ENCODE measurements around the gene KCNH3.

Gene KCNH3

DNA sequence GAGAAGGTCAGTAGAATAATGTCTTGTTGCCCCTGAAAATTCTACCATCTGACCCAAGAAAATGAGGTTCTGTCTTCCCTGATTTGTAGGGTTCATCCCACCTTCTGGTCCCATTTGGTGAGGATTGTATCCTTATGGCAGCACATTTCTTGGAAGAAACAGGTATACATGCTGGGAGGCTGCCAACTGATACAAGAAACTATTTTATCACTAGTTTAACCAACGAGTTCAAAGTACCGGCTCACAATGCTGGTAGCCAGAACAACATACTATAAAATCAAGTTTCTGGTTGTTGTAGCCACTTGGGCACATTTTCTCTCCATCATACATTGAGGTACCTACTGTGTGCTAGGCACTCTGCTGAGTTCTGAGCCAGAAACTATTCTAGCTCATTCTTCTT is 7.1 kb upstream of the KCNH3 start:
- no peak for DNase-seq

DNA sequence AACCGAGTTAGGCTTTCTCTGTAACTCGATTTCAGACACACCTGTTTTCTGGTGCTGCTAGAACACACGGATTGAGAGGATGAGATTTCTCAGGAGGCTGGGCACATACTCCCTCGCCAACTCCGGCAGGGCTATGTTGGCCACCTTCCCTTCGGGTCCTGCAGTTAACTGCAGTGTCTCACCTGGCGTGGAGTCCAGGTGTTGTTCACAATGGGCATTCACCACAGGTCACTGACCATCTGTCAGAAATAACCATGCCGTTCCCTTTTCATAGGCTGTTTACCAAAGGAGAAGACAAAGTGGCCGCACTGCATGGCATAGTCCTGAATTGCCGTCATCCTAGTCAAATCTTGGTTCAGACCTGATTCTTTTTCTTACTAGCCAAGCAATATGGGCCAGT is 5.5 kb upstream of the KCNH3 start:
- DNase-seq, result peak; percentile 51

DNA sequence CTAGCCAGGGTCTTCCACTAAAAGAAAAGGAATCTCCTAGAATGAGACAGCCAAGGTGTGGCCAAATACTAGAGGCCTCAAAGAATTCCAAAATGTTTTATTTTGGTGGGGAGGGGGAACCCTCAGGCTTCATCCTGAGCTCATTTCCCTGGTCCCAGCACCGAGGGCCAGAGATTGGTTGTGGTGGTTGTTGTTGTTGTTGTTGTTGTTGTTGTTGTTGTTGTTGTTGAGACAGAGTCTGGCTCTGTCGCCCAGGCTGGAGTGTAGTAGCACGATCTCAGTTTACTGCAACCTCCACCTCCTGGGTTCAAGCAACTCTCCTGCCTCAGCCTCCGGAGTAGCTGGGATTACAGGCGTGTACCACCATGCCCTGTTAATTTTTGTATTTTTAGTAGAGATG is 4.7 kb upstream of the KCNH3 start:
- peak; percentile 12 for DNase-seq

DNA sequence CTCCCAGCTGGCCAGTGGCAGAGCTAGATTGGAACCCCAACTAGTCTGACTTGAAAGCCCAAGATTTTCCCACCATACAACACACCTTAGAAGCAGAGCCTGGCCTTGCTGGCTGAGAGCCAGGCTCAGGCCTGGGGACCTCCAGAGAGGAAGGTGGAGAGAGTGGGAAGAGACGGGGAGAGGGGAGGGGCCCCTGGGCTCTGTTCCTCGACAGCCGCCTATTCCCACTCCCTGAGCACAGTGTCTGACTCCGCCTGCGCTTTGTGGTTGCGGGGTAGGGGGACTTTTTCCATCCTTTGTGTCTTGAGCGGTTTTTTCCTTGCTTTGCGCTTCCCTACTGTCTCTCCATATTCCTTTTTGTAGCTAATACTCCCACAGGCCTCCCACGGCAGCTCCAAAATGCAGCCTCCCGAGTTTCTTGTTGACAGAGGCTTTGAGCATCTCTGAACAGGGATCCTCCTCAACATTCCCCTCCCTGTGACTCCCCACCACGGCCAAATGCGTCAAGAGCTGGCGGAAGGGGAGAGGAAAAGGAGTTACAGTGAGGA is 4.0 kb upstream of the KCNH3 start:
- DNase-seq, result peak; percentile 61

DNA sequence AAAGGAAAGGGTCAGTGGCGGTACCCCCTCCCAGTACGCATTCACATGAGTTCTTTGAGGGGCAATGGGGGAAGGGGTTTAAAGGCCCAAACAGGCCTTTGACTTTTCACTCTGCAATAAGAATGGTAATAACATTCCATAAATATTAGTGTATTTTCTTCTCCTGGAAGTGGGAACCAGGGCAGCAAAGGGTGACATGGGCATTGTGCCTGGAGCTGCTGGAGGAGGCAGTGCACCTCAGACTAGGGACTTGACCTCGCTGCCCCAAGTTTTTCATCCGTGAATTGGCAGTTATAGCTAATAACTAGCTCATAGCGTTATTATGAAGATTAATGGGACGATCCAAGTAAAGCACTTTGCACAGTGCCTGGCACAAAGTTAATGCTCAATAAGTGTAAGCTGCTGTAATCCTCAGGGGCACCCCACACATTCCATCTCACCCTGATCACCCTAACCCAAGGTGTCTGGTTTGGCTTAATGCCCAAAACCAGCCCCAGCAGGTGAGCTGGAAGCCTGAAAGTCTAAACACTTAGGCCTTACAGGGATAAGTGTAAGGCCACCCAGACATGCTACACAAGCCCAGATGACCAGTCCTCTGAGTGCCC is 2.8 kb upstream of the KCNH3 start:
- DNase-seq, result peak; percentile 29

GRCh38 chr12:49536526-49537071 is 2.2 kb upstream of the KCNH3 start:
- DNase-seq, result peak; percentile 47

DNA sequence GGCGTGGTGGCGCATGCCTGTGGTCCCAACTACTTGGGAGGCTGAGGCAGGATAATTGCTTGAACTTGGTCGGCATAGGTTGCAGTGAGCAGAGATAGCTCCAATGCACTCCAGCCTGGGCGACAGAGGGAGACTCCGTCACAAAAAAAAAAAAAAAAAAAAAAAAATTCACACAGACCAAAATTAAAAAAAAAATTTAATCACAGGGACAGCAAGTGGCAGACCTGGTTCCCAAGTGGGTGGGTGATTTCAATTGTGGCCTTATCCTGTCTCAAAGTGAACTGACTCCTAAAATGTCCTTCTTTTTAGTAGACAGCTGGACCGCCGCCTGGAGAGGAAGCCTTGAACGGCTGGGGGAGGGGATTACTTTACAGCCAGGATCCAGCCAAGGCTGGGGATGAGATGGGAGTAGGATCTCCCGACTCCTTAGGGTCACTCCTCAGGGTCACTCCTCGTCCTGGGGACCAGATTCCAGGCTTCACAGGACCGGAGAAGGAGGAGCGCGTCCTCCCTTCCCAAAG is 1.5 kb upstream of the KCNH3 start:
- DNase-seq, result no peak

DNA sequence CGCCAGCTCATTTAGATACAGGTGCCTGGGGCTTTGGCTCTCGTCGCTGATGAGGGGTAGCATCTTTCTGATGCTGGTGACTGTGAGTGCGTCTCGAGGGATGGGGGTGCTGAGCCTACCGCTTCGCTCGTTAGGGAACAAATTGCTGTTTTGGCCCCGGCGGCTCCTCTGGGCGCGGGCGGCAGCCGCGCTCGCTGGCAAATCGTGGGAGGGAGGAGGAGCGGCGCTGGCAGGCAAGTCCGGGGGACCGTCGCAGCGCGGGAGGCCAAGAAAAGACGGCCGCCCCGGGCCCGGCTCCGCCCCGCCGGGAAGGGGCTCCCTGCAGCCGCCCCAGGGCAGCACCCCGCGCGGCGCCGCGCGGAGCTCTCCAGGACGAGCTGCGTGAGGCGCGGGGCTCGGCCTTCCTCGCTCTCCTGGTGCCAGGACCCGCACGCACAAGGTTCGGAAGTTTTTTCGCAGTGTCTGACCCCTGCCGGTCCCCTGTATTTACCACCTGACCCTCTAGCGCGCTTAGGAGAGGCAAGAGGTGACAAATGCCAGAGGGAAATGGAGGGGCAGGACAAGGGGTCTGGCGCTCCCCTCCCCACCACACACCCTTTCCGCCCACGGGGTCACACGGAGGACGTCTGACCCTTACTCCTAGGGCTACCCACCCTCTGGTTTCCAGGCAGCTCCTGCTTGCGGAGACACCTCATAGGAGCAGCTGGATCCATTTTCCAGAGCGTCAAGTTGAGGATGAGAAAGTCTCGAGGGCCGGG is 899 bp upstream of the KCNH3 start:
- DNase-seq, result peak; percentile 76

GRCh38 chr12:49539406-49540228 is 787 bp downstream of the KCNH3 start:
- peak; percentile 49 for DNase-seq

DNA sequence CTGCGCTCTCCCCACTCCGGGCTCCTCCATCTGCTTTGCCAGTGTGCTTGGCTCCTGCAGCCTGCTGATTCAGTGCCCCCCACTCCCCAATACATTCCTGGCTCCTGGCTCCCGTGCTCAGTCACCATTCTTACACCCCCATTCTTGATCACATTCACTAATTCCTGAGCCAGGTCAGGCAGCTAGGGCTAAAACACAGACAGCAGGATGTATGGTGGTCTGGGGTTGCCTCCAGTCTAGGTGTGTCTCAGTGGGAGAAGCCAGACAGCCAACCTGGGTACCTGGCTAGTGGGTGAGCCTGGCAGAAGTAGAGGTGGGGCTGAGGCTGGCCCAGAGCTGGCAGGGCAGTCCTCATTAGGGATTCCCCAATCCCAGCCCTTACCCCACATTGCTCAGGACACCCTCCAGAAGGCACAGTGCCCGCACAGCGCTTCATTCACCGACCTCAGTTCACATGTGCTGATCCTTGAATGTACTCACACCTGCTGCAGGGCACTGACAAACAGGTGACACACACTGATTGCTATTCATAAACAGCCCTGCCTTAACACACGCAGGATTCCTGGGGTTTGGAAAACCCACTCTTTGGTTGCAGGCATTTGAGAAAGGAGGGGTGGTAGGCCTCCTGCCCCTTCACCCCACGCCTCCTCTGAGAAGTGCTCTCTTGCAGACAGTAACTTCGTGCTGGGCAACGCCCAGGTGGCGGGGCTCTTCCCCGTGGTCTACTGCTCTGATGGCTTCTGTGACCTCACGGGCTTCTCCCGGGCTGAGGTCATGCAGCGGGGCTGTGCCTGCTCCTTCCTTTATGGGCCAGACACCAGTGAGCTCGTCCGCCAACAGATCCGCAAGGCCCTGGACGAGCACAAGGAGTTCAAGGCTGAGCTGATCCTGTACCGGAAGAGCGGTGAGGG is 1.7 kb downstream of the KCNH3 start:
- DNase-seq, result peak; percentile 81

- peak; percentile 54 for DNase-seq
Observed at GRCh38 chr12:49541140-49541861, 2.5 kb downstream of the KCNH3 start.

- DNase-seq, result no peak
Observed at GRCh38 chr12:49541911-49542505, 3.2 kb downstream of the KCNH3 start.

- DNase-seq, result peak; percentile 53
Observed at GRCh38 chr12:49542592-49543160, 3.8 kb downstream of the KCNH3 start.

GRCh38 chr12:49543221-49543913 is 4.5 kb downstream of the KCNH3 start:
- peak; percentile 54 for DNase-seq

- peak; percentile 76 for DNase-seq
Observed at GRCh38 chr12:49543914-49544815, 5.3 kb downstream of the KCNH3 start.

GRCh38 chr12:49545815-49546214 is 7.0 kb downstream of the KCNH3 start:
- no peak for DNase-seq

DNA sequence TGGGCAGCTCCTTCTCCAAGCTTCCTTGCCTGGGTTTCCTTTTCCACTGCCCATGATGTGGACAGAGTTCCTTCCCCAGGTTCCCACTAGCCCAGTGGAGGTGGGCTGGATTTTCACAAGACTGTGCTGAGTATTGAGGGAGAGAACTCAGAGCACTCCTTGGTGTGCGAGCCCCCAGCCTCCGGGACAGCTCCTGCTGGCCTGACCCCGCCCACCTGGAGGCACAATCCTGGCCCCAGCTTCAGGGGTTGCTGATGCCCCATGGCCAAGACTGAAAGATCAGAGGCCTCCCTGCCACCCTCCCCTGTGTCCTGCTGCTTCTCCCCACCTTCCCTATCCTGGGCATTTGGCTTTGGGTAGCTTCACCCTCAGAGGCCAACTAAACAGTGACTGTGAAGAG is 7.7 kb downstream of the KCNH3 start:
- no peak for DNase-seq

DNA sequence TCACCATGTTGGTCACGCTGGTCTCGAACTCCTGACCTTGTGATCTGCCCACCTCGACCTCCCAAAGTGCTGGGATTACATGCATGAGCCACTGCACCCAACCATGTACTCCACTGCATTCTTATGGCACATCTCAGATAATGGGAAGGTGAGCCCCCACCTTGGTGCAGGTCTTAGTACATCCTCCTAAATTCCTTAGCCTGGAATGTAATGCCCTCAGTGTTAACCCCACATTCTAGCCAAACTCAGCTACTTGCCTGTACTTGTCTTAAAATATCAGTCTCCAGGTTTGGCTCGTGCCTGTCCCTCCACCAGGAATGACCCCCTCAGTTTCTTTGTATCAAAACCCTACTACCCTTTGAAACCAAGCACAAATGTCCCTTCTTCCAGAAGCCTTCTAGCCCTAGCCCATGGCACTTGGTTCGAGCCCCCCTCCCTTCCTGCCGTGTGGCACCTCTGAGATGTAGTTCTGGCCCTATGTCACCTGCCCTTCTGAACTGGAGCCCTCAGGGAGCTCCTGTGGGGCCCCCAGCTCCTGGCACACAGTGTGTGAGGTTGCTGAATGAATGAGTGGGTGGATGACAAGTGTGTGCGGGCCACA is 8.4 kb downstream of the KCNH3 start:
- DNase-seq, result no peak

All from islet precursor cell (in vitro differentiated cells).